ENCODE results near the gene FAM234A.
"Not testable (repeated sequence)": the region's sequence is repeated elsewhere in the genome, so short reads cannot be mapped to it uniquely, and the experiment has no call there.

FAM234A gene

GRCh38 chr16:239948-240277 lies 5.3 kb downstream of the FAM234A start:
- DNase-seq = no peak

- DNase-seq = no peak
These were observed 5.9 kb downstream of the FAM234A start for GRCh38 chr16:240559-240958.

GRCh38 chr16:242281-242680 lies 7.7 kb downstream of the FAM234A start:
- no peak for DNase-seq

GRCh38 chr16:243348-243747 lies 8.7 kb downstream of the FAM234A start:
- no peak for DNase-seq

- no peak for DNase-seq
These were observed 10.5 kb downstream of the FAM234A start for GRCh38 chr16:245105-245504.

- no peak for DNase-seq
These were observed 12.4 kb downstream of the FAM234A start for GRCh38 chr16:247027-247426.

GRCh38 chr16:249431-249830 lies 14.8 kb downstream of the FAM234A start:
- no peak for DNase-seq

- peak in 1 of 2 donors; percentile 25 for DNase-seq
These were observed 18.0 kb downstream of the FAM234A start for GRCh38 chr16:252366-253337.

GRCh38 chr16:253833-254232 lies 19.2 kb downstream of the FAM234A start:
- DNase-seq = no peak

- DNase-seq = no peak
These were observed 19.8 kb downstream of the FAM234A start for GRCh38 chr16:254461-254860.

- no peak for DNase-seq
These were observed 20.6 kb downstream of the FAM234A start for GRCh38 chr16:255183-255582.

- DNase-seq = not testable (repeated sequence)
These were observed 23.5 kb downstream of the FAM234A start for GRCh38 chr16:258091-258490.

GRCh38 chr16:259226-259625 lies 24.6 kb downstream of the FAM234A start:
- no peak for DNase-seq

- DNase-seq = no peak
These were observed 25.2 kb downstream of the FAM234A start for GRCh38 chr16:259814-260253.

- DNase-seq = no peak
These were observed 25.7 kb downstream of the FAM234A start for GRCh38 chr16:260326-260725.

GRCh38 chr16:261031-261691 lies 26.5 kb downstream of the FAM234A start:
- DNase-seq = no peak

- no peak for DNase-seq
These were observed 27.6 kb downstream of the FAM234A start for GRCh38 chr16:262121-262745.

GRCh38 chr16:263182-263774 lies 28.7 kb downstream of the FAM234A start:
- DNase-seq = no peak

GRCh38 chr16:263944-264343 lies 29.3 kb downstream of the FAM234A start:
- no peak for DNase-seq

GRCh38 chr16:264440-264951 lies 29.9 kb downstream of the FAM234A start:
- DNase-seq = no peak

GRCh38 chr16:265002-265529 lies 30.4 kb downstream of the FAM234A start:
- DNase-seq = no peak

GRCh38 chr16:265711-266110 lies 31.1 kb downstream of the FAM234A start:
- no peak for DNase-seq

Measured in stimulated activated CD4-positive, alpha-beta T cell treated with anti-CD3 and anti-CD28 coated beads, Interleukin-2, amount 100 ng/mL, for 48 hours (primary cell).